Heart right ventricle (tissue), 16 donors: ENCODE results near the gene CD4. TPM values are rescaled to one million over a fixed set of nuclear protein-coding genes. Genes with fewer than 3 reads are reported as not detected.

Experiments used
- ATAC-seq, 8 donors: fragments of 200-7000 bp; cut with Tn5 transposase; one replicate each; pipeline ENCODE4 v1.9.1; 2020; ENCODE audit warnings: mild to moderate bottlenecking in 8 of 8, moderate library complexity in 8 of 8, moderate number of reproducible peaks in 1 of 8
- DNase-seq, 2 donors: peaks; one replicate each; pipeline ENCODE4 v3.0.0-alpha.2; 2020
- H3K27ac ChIP-seq, 10 donors: fragments of 200-600 bp; sonication (generic) in 2 of 10; one replicate each; pipeline versions ENCODE4 v1.5.0 to v1.8.0; 2020 to 2022; ENCODE audit warnings: mild to moderate bottlenecking in 3 of 10
- H3K27me3 ChIP-seq, 7 donors: fragments of 200-600 bp; one replicate each; pipeline ENCODE4 v1.8.0; 2021 to 2022; ENCODE audit warnings: mild to moderate bottlenecking in 2 of 7
- H3K36me3 ChIP-seq, 9 donors: fragments of 200-600 bp; sonication (generic) in 1 of 9; one replicate each; pipeline versions ENCODE4 v1.5.0 to v1.8.0; 2020 to 2022; ENCODE audit warnings: mild to moderate bottlenecking in 2 of 9
- H3K4me1 ChIP-seq, 9 donors: fragments of 200-600 bp; sonication (generic) in 1 of 9; one replicate each; pipeline versions ENCODE4 v1.5.0 to v1.8.0; 2020 to 2022; ENCODE audit warnings: mild to moderate bottlenecking in 4 of 9
- H3K4me3 ChIP-seq, 10 donors: fragments of 200-600 bp; sonication (generic) in 2 of 10; one replicate each; pipeline versions ENCODE4 v1.5.0 to v1.8.0; 2020 to 2022; ENCODE audit warnings: mild to moderate bottlenecking in 7 of 10, moderate library complexity in 2 of 10
- H3K9me3 ChIP-seq, 11 donors: fragments of 200-600 bp in 10 of 11; sonication (generic) in 2 of 11; one replicate each; pipeline versions ENCODE4 v1.5.0 to v1.8.0; 2013 to 2022; ENCODE audit warnings: mild to moderate bottlenecking in 2 of 11, control low read depth in 1 of 11, moderate library complexity in 1 of 11
- CTCF ChIP-seq, 9 donors: fragments of 200-600 bp; sonication (generic) in 2 of 9; IDR thresholded peaks; one replicate each; pipeline versions ENCODE4 v1.5.0 to v1.8.0; 2021 to 2022; ENCODE audit warnings: antibody characterized with exemption in 9 of 9, mild to moderate bottlenecking in 5 of 9, moderate library complexity in 1 of 9
- WGBS, 2 donors: extraction: QIAGEN DNeasy Blood & Tissue Kit; methylation state at CpG; one replicate each; pipeline ENCODE4 v1.1.7; 2013; ENCODE audit warnings: inconsistent platforms in 1 of 2; 5-methylcytosine and 5-hydroxymethylcytosine counted together
- intact Hi-C, 10 donors: fragments of 100-400 bp; cut with DNase I; formaldehyde crosslinking; loops; one replicate each; pipeline versions ENCODE4 v1.11.1 to v1.14.2; 2022
- polyA plus RNA-seq, 2 donors: library from polyadenylated mRNA; stranded (reverse); fragments of 200-250 nt; gene quantifications; one replicate each; pipeline ENCODE4 v1.2.3, GENCODE V29; 2013
- total RNA-seq, 10 donors: library from RNA; stranded (reverse); fragmentation: NEBNext Ultra II Directional in 3 of 10; extraction: Animal tissue kit (Norgen Biotek cat#: 25700) in 3 of 10; gene quantifications; one replicate each; pipeline versions ENCODE4 v1.2.1 to v1.2.4, GENCODE V29; 2021 to 2023
- donor health status: Arrhythmogenic right ventricular cardiomyopathy.
- donor health status: ischemic (EF 13 %, LVEDD 7.1; RV severe dilation, severe dysfunction).
- donor health status: healthy with polysubstance abuse.
- donor health status: DM: no; HTN: yes; CAD: no.
- donor health status: DM: no; HTN: no; CAD: no.
- donor health status: ischemic (EF 25% LVEDD 6.9; RV normal size, moderate dysfunction).
- donor health status: ischemic (EF 25% LVEDD 5.7; RV mildly dilated, moderate dysfunction).
- donor health status: healthy.
- donor health status: DM: yes; HTN: yes; CAD: no.
- donor health status: Ischemic cardiomyopathy.
- donor health status: ischemic (EF 35%, LVEDD 5.7; RV mildly dilated, moderate dysfunction).
- donor health status: nonischemic (EF 11% LVEDD 7.7; RV severe dilation, severe dysfunction).
- donor health status: DM: yes; HTN: yes; CAD: no.
- donor health status: PGD.
- donor health status: ischemic (EF 29% LVEDD 5.4; RV normal size, mild dysfunction).
- donor health status: nonischemic (EF 23%, LVEDD 6.1; RV moderate dilation, normal function).

CD4 gene
- total and polyA plus RNA-seq, 12 donors: 2.6 to 44.3 (median 4.2) TPM

GRCh38 chr12:6821591-6822425 is 32.5 kb downstream of the CD4 start, which contains the start of gene GPR162:
GPR162 (plus strand) TSS chr12:6821821; CDS start chr12:6823899, 2,078 bp downstream.
- Histone ChIP-seq H3K4me3 (peak within 1 kb of the TSS; percentile 35 to 64 (median 58)), H3K27ac (peak within 1 kb of the TSS in 8 of 10 donors; percentile 45 to 82 (median 73)), H3K27me3 (peaks cover 0 to 26% (median 0%) of the 10 kb centered on the region in 7 donors), H3K36me3 (peaks cover 0 to 14% (median 0%) of the 10 kb centered on the region in 9 donors), H3K9me3 (no peaks in the 10 kb centered on the region), H3K4me1 (peaks cover 4 to 54% (median 26%) of the 10 kb centered on the region in 9 donors)
- TF ChIP-seq CTCF (IDR thresholded peaks at IDR 0.05): no peak
- intact Hi-C loops: loop anchor here in 6 of 10 donors (5.0 to 10.0 kb wide), 6 partner anchors 35 to 207 kb away; partner anchors contain the start of genes CD4 (in 2 of the 6) and MLF2 (in 2 of the 6)
- peak; percentile 63 to 72 for DNase-seq
- peak; percentile 42 to 61 (median 59) for ATAC-seq
- WGBS, 2 donors: 0 to 2% methylated on average over 21 to 28 of the region's 28 CpGs

- peaks cover 11 to 61% (median 33%) of the 10 kb centered on the region in 9 donors for H3K4me1 ChIP-seq
- intact Hi-C loops: loop anchor here in 6 of 10 donors (5.0 to 10.0 kb wide), 6 partner anchors 35 to 208 kb away; partner anchors contain the start of genes CD4 (in 2 of the 6) and MLF2 (in 2 of the 6)
- no peak for TF ChIP-seq CTCF (IDR thresholded peaks at IDR 0.05)
Observed at GRCh38 chr12:6822426-6823135, 33.3 kb downstream of the CD4 start.

DNA sequence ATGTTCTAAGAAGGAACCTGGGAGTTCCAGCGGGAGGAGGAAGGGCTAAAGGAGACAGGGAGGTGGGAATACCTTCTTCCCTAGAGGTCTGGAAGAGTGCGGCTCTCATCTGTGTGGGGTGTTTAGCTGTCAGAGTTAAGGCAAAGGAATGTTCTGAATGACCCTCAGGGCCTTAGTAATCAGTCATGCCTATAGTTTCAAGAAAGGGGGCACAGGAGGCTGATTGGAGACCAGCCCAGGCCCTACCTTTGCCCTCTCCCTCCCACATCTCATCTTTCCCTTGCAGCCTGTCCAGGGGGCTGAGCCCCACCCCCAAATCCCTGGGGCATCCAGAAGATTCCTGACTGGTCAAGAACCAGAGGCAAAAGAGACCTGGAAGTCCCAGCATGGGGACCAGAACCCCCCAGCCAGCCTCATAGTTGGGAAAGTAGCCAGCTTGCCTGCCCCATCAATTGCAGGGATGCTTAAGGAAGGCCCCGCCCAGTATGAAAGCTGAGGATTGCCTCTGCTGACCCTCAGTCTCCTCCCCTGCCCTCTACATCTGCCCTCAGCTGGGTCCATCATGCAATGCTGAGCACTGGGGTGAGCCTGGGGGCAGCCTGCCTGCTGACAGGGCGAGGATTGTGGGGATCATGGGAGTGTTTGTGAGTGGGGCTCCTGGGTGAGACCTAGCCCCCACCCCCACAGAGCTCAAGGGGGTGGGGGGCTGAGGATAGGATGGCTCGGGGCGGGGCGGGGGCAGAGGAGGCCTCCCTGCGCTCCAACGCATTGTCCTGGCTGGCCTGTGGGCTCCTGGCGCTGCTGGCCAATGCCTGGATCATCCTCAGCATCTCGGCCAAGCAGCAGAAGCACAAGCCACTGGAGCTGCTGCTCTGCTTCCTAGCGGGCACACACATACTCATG is 34.1 kb downstream of the CD4 start:
- ATAC-seq: no peak
- Histone ChIP-seq H3K4me3 (no peak overlapping the region), H3K27me3 (peaks cover 0 to 38% (median 0%) of the 10 kb centered on the region in 7 donors), H3K36me3 (peaks cover 0 to 2% (median 0%) of the 10 kb centered on the region in 9 donors), H3K9me3 (no peaks in the 10 kb centered on the region), H3K27ac (no peak overlapping the region), H3K4me1 (peaks cover 11 to 65% (median 36%) of the 10 kb centered on the region in 9 donors)
- 69 to 81% methylated on average over 7 to 12 of the region's 12 CpGs for WGBS, 2 donors
- no peak for TF ChIP-seq CTCF (IDR thresholded peaks at IDR 0.05)
- no peak for DNase-seq
- intact Hi-C loops: loop anchor here in 7 of 10 donors (2.0 to 10.0 kb wide), 8 partner anchors 36 to 209 kb away; partner anchors contain the start of genes MLF2 (in 3 of the 7) and CD4 (in 2 of the 7)

More at GRCh38 chr12:6822426-6823135, 33.3 kb downstream of the CD4 start:
- Histone ChIP-seq H3K36me3 (peaks cover 0 to 9% (median 0%) of the 10 kb centered on the region in 9 donors), H3K9me3 (no peaks in the 10 kb centered on the region), H3K4me3 (peak overlapping the region in 9 of 10 donors; percentile 35 to 64 (median 59)), H3K27me3 (peaks cover 0 to 32% (median 0%) of the 10 kb centered on the region in 7 donors), H3K27ac (peak overlapping the region in 1 of 10 donors; percentile 82)
- DNase-seq: no peak
- ATAC-seq: no peak
- WGBS, 2 donors: 63 to 67% methylated on average over 7 of the region's 7 CpGs
